Measurements from ENCODE around the gene DGKI. TPM values are rescaled to one million over a fixed set of nuclear protein-coding genes. Genes with fewer than 3 reads are reported as not detected.

DGKI gene
- total RNA-seq, 1 experiment from 2014 or later = 0.55 TPM

- Histone ChIP-seq H3K4me1 (ENCODE audit: insufficient read depth, low read length) (peaks cover 4% of the 10 kb centered on the region; the same call in 1 of the 2 replicates), H3K9me3 (ENCODE audit: control insufficient read depth, low read depth, low read length) (no peaks in the 10 kb centered on the region), H3T11ph (ENCODE audit: low read length) (no peak overlapping the region), H3K27me3 (ENCODE audit: insufficient read depth, low read length) (no peaks in the 10 kb centered on the region), H3K27ac (ENCODE audit: insufficient read length, low read depth, low read length) (no peak overlapping the region), H3K79me1 (ENCODE audit: insufficient read depth, low read depth, low read length, poor library complexity, severe bottlenecking) (no peaks in the 10 kb centered on the region), H2AK5ac (ENCODE audit: insufficient read length, low read length) (no peak overlapping the region), H3K4ac (ENCODE audit: low read depth, low read length) (no peak overlapping the region), H2BK20ac (ENCODE audit: low read depth, low read length, poor library complexity, severe bottlenecking) (no peak overlapping the region), H4K91ac (ENCODE audit: insufficient read length, low read depth, low read length) (no peak overlapping the region), H2BK5ac (ENCODE audit: insufficient read length, low read length) (no peak overlapping the region), H3K79me2 (ENCODE audit: insufficient read depth, low read length) (no peaks in the 10 kb centered on the region), H3K14ac (ENCODE audit: insufficient read depth, low read length) (no peak overlapping the region), H3K4me2 (ENCODE audit: insufficient read depth, insufficient read length, low read length) (no peak overlapping the region), H4K8ac (replicated peaks; ENCODE audit: insufficient read length, low read depth, low read length) (no peak overlapping the region), H4K20me1 (ENCODE audit: control insufficient read depth, insufficient read depth, insufficient read length) (no peaks in the 10 kb centered on the region), H2BK12ac (ENCODE audit: insufficient read length, low read depth, low read length) (no peak overlapping the region), H3K9ac (ENCODE audit: extremely low read depth, insufficient read length, low read length) (no peak overlapping the region), H2BK120ac (ENCODE audit: low read depth, low read length, poor library complexity, severe bottlenecking) (no peak overlapping the region), H2BK15ac (ENCODE audit: low read depth, low read length) (no peak overlapping the region), H2AFZ (ENCODE audit: low read length) (no peak overlapping the region), H3K56ac (ENCODE audit: insufficient read length, low read depth, low read length) (no peak overlapping the region), H3K18ac (ENCODE audit: insufficient read length, low read depth, low read length) (no peak overlapping the region), H3K23ac (ENCODE audit: insufficient read length, low read depth, low read length) (no peak overlapping the region), H3K23me2 (ENCODE audit: insufficient read length, low read depth, low read length, poor library complexity, severe bottlenecking) (no peaks in the 10 kb centered on the region), H4K5ac (ENCODE audit: insufficient read length, low read depth, low read length) (no peak overlapping the region)
- H3K9me3 Mint-ChIP-seq = no peaks in the 10 kb centered on the region
- no peak overlapping the region for H3K27ac Mint-ChIP-seq
- H3K4me3 Mint-ChIP-seq = no peak overlapping the region
- TF ChIP-seq, protein P1, sequence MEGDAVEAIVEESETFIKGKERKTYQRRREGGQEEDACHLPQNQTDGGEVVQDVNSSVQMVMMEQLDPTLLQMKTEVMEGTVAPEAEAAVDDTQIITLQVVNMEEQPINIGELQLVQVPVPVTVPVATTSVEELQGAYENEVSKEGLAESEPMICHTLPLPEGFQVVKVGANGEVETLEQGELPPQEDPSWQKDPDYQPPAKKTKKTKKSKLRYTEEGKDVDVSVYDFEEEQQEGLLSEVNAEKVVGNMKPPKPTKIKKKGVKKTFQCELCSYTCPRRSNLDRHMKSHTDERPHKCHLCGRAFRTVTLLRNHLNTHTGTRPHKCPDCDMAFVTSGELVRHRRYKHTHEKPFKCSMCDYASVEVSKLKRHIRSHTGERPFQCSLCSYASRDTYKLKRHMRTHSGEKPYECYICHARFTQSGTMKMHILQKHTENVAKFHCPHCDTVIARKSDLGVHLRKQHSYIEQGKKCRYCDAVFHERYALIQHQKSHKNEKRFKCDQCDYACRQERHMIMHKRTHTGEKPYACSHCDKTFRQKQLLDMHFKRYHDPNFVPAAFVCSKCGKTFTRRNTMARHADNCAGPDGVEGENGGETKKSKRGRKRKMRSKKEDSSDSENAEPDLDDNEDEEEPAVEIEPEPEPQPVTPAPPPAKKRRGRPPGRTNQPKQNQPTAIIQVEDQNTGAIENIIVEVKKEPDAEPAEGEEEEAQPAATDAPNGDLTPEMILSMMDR (conservative IDR thresholded peaks at IDR 0.05) = no peak
- no peaks in the 10 kb centered on the region for H3K36me3 Mint-ChIP-seq (ENCODE audit: insufficient read depth in 1 of 3, low read depth in 3 of 3)
- peaks cover 2% of the 10 kb centered on the region; the same call in 1 of the 2 replicates for H3K27me3 Mint-ChIP-seq (ENCODE audit: low read depth)
- peaks cover 20 to 21% of the 10 kb centered on the region in 2 experiments for H3K4me1 Mint-ChIP-seq
- DNase-seq = no peak
- WGBS (ENCODE audit: extremely low coverage, insufficient read length, low lambda C conversion rate) = no CpG with 5 or more reads among the region's 1 CpG
These were observed 194.1 kb downstream of the DGKI start for GRCh38 chr7:137652721-137653120.
